Measurements from ENCODE around the gene FCHSD2. TPM values are rescaled to one million over a fixed set of nuclear protein-coding genes. Genes with fewer than 3 reads are reported as not detected.

Gene FCHSD2
- total RNA-seq (10 to 100 TPM; 10.4 to 18.7 TPM), polyA plus RNA-seq (1 to 10 TPM; 7.6 to 9.3 TPM)

DNA sequence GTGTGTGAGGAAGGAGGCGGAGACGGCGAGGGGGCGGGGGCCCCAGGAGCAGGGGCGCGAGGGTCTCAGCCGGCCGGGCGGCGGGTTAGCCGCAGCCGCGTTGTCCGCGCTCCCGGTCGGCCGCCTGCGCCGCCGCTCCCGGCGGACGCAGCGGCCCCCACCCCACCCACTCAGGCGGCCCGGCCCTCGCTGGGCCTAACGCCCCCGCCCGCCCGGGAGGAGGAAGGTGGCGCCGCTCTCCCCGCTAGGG, at the start of gene FCHSD2:
Gene FCHSD2 (minus strand): TSS at position 191 of the 250 bp plus-strand sequence. CDS start 441 bp downstream, outside the sequence.
- peaks cover 14 to 53% (median 43%) of the 10 kb centered on the region in 4 donors for H3K4me1 ChIP-seq (ENCODE audit: control insufficient read depth in 4 of 4, insufficient read depth in 4 of 4, low read length in 3 of 4)
- H3K27ac ChIP-seq (ENCODE audit: low read depth in 1 of 2, low read length in 2 of 2) = peak within 1 kb of the TSS; percentile 99
- H3K9ac ChIP-seq (ENCODE audit: low read depth in 1 of 2, low read length in 2 of 2) = peak within 1 kb of the TSS; percentile 73 to 95
- TF ChIP-seq RXRA (IDR thresholded peaks at IDR 0.05) (no peak), JUND (IDR thresholded peaks at IDR 0.05) (no peak), NR2F2 (IDR thresholded peaks at IDR 0.05) (no peak), HNF4G (IDR thresholded peaks at IDR 0.05) (no peak), HNF4A (conservative IDR thresholded peaks at IDR 0.05) (no peak), EGR1 (IDR thresholded peaks at IDR 0.05; ENCODE audit: low read depth in 2 of 2) (no peak), TAF1 (conservative IDR thresholded peaks at IDR 0.05) (no peak), RAD21 (IDR thresholded peaks at IDR 0.05) (no peak), YY1 (IDR thresholded peaks at IDR 0.05) (no peak)
- TF ChIP-seq, protein P1, sequence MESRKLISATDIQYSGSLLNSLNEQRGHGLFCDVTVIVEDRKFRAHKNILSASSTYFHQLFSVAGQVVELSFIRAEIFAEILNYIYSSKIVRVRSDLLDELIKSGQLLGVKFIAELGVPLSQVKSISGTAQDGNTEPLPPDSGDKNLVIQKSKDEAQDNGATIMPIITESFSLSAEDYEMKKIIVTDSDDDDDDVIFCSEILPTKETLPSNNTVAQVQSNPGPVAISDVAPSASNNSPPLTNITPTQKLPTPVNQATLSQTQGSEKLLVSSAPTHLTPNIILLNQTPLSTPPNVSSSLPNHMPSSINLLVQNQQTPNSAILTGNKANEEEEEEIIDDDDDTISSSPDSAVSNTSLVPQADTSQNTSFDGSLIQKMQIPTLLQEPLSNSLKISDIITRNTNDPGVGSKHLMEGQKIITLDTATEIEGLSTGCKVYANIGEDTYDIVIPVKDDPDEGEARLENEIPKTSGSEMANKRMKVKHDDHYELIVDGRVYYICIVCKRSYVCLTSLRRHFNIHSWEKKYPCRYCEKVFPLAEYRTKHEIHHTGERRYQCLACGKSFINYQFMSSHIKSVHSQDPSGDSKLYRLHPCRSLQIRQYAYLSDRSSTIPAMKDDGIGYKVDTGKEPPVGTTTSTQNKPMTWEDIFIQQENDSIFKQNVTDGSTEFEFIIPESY (IDR thresholded peaks at IDR 0.05) = no peak
- TF ChIP-seq, protein P2, sequence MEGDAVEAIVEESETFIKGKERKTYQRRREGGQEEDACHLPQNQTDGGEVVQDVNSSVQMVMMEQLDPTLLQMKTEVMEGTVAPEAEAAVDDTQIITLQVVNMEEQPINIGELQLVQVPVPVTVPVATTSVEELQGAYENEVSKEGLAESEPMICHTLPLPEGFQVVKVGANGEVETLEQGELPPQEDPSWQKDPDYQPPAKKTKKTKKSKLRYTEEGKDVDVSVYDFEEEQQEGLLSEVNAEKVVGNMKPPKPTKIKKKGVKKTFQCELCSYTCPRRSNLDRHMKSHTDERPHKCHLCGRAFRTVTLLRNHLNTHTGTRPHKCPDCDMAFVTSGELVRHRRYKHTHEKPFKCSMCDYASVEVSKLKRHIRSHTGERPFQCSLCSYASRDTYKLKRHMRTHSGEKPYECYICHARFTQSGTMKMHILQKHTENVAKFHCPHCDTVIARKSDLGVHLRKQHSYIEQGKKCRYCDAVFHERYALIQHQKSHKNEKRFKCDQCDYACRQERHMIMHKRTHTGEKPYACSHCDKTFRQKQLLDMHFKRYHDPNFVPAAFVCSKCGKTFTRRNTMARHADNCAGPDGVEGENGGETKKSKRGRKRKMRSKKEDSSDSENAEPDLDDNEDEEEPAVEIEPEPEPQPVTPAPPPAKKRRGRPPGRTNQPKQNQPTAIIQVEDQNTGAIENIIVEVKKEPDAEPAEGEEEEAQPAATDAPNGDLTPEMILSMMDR (IDR thresholded peaks at IDR 0.05; ENCODE audit: low read depth, low read length, missing input control) = no peak
- TF ChIP-seq, protein P3, sequence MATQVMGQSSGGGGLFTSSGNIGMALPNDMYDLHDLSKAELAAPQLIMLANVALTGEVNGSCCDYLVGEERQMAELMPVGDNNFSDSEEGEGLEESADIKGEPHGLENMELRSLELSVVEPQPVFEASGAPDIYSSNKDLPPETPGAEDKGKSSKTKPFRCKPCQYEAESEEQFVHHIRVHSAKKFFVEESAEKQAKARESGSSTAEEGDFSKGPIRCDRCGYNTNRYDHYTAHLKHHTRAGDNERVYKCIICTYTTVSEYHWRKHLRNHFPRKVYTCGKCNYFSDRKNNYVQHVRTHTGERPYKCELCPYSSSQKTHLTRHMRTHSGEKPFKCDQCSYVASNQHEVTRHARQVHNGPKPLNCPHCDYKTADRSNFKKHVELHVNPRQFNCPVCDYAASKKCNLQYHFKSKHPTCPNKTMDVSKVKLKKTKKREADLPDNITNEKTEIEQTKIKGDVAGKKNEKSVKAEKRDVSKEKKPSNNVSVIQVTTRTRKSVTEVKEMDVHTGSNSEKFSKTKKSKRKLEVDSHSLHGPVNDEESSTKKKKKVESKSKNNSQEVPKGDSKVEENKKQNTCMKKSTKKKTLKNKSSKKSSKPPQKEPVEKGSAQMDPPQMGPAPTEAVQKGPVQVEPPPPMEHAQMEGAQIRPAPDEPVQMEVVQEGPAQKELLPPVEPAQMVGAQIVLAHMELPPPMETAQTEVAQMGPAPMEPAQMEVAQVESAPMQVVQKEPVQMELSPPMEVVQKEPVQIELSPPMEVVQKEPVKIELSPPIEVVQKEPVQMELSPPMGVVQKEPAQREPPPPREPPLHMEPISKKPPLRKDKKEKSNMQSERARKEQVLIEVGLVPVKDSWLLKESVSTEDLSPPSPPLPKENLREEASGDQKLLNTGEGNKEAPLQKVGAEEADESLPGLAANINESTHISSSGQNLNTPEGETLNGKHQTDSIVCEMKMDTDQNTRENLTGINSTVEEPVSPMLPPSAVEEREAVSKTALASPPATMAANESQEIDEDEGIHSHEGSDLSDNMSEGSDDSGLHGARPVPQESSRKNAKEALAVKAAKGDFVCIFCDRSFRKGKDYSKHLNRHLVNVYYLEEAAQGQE (IDR thresholded peaks at IDR 0.05) = no peak
- no peaks in the 10 kb centered on the region for H3K27me3 ChIP-seq (ENCODE audit: control insufficient read depth in 4 of 4, insufficient read depth in 4 of 4, low read length in 3 of 4)
- WGBS = under 1% methylated on average over 35 of the region's 35 CpGs
- H3K36me3 ChIP-seq (ENCODE audit: control insufficient read depth in 4 of 4, insufficient read depth in 3 of 4, low read depth in 1 of 4, low read length in 3 of 4) = no peaks in the 10 kb centered on the region
- no peaks in the 10 kb centered on the region for H3K9me3 ChIP-seq (ENCODE audit: control insufficient read depth in 4 of 4, low read length in 3 of 4)
- H3K4me3 ChIP-seq (ENCODE audit: low read depth in 1 of 3, low read length in 3 of 3) = peak within 1 kb of the TSS; percentile 74 to 89 (median 80)
- DNase-seq (ENCODE audit: low spot score) = no peak

DNA sequence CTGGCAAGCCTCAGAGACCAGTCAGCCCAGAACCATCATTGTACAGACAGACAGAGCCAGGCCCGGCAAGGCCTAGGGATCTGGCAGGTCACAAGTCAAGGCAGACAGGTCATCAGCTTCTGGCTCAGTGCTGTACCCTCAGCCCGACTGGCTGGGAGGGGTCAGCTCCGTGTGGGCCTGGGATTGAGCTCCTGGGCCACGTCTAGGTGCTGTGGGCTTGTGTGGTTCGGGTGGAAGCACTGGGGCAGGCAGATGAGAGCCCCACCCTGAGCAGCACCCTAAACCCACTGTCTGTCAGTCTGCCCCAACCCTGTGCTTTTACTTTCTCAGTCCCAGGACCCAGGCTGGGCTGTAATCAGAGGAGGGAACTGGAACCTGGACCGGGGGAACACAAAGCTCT, 49.0 kb upstream of the FCHSD2 start:
- Histone ChIP-seq H3K9ac (ENCODE audit: low read depth in 1 of 2, low read length in 2 of 2) (no peak overlapping the region), H3K36me3 (ENCODE audit: control insufficient read depth in 4 of 4, insufficient read depth in 3 of 4, low read depth in 1 of 4, low read length in 3 of 4) (no peaks in the 10 kb centered on the region), H3K4me3 (ENCODE audit: low read depth in 1 of 3, low read length in 3 of 3) (no peak overlapping the region), H3K27me3 (ENCODE audit: control insufficient read depth in 4 of 4, insufficient read depth in 4 of 4, low read length in 3 of 4) (no peaks in the 10 kb centered on the region), H3K27ac (ENCODE audit: low read depth in 1 of 2, low read length in 2 of 2) (no peak overlapping the region), H3K4me1 (ENCODE audit: control insufficient read depth in 4 of 4, insufficient read depth in 4 of 4, low read length in 3 of 4) (no peaks in the 10 kb centered on the region), H3K9me3 (ENCODE audit: control insufficient read depth in 4 of 4, low read length in 3 of 4) (no peaks in the 10 kb centered on the region)
- TF ChIP-seq, protein P2 (IDR thresholded peaks at IDR 0.05; ENCODE audit: low read depth, low read length, missing input control) = no peak
- TF ChIP-seq JUND (IDR thresholded peaks at IDR 0.05) = no peak
- TF ChIP-seq, protein P3 (IDR thresholded peaks at IDR 0.05) = no peak
- no peak for TF ChIP-seq NR2F2 (IDR thresholded peaks at IDR 0.05)
- TF ChIP-seq FOXA2 (IDR thresholded peaks at IDR 0.05) = no peak
- no peak for TF ChIP-seq EGR1 (IDR thresholded peaks at IDR 0.05; ENCODE audit: low read depth in 2 of 2)
- TF ChIP-seq RXRA (IDR thresholded peaks at IDR 0.05) = no peak
- no peak for TF ChIP-seq RAD21 (IDR thresholded peaks at IDR 0.05)
- TF ChIP-seq, protein P1 (IDR thresholded peaks at IDR 0.05) = no peak
- TF ChIP-seq YY1 (IDR thresholded peaks at IDR 0.05) = no peak
- TF ChIP-seq, protein P4, sequence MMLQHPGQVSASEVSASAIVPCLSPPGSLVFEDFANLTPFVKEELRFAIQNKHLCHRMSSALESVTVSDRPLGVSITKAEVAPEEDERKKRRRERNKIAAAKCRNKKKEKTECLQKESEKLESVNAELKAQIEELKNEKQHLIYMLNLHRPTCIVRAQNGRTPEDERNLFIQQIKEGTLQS (IDR thresholded peaks at IDR 0.05) = no peak
- TF ChIP-seq HNF4G (IDR thresholded peaks at IDR 0.05) = no peak
- no peak for TF ChIP-seq FOXA1 (IDR thresholded peaks at IDR 0.05)
- no peak for TF ChIP-seq TAF1 (conservative IDR thresholded peaks at IDR 0.05)
- DNase-seq (ENCODE audit: low spot score) = no peak
- 78% methylated on average over 6 of the region's 6 CpGs for WGBS

Data from liver (tissue), 9 donors.